DND-41 (cell line): ENCODE data around the gene RCAN1.

Experiments used
- CTCF ChIP-seq: IDR thresholded peaks from 2 replicates; pipeline ENCODE4 v1.5.1; 2012; ENCODE audit warnings: borderline replicate concordance, low read length, moderate library complexity, mild to moderate bottlenecking; ENCODE audit not compliant: poor library complexity, severe bottlenecking; ENCODE audit errors: extremely low read depth
- EZH2 ChIP-seq: IDR thresholded peaks from 3 replicates; pipeline ENCODE4 v1.6.1; 2012; ENCODE audit warnings: borderline replicate concordance, low read depth, mild to moderate bottlenecking, moderate library complexity, low read length, inconsistent platforms; ENCODE audit not compliant: severe bottlenecking

DNA sequence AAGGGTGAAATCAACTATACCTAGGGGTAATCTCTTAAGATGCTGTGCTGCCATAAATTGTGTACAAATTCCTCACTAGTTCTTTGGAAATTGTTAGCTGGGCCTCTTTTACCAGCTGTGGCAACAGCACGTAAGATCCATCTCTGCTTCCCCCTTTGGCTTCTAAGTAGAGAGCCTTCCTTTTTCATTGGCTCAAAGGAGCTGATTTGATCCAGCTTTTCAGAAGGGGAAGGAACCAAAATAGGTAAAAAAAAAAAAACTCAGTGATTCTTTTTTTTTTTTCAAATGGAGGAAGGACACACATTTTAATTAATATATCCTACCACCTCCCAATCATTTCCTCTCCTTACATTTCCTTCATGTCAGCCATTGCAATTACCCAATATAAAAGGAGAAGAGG, 4.0 kb upstream of the RCAN1 start:
- TF ChIP-seq CTCF (no peak), EZH2 (no peak)
